Cerebellar nuclear complex (tissue), 1 donor: ENCODE measurements around the gene TCF3.
"Not testable (repeated sequence)": the region's sequence is repeated elsewhere in the genome, so short reads cannot be mapped to it uniquely, and the experiment has no call there.

ENCODE experiments used
- DNase-seq, 2 experiments: peaks; one replicate each; lab custom pipeline; 2025; lab: John Stamatoyannopoulos, UW

Gene TCF3

GRCh38 chr19:1650650-1651567 lies 1.5 kb downstream of the TCF3 start:
- DNase-seq: no peak

GRCh38 chr19:1649706-1650649 lies 2.4 kb downstream of the TCF3 start:
- no peak for DNase-seq

- DNase-seq: no peak
These were observed 3.4 kb downstream of the TCF3 start for GRCh38 chr19:1648920-1649541.

- no peak for DNase-seq
These were observed 4.0 kb downstream of the TCF3 start for GRCh38 chr19:1648459-1648849.

GRCh38 chr19:1647501-1648458 lies 4.6 kb downstream of the TCF3 start:
- DNase-seq: no peak

GRCh38 chr19:1646659-1647453 lies 5.6 kb downstream of the TCF3 start:
- no peak for DNase-seq

GRCh38 chr19:1646149-1646548 lies 6.3 kb downstream of the TCF3 start:
- DNase-seq: no peak

GRCh38 chr19:1645299-1645698 lies 7.1 kb downstream of the TCF3 start:
- no peak for DNase-seq

- DNase-seq: no peak
These were observed 8.3 kb downstream of the TCF3 start for GRCh38 chr19:1644070-1644469.

GRCh38 chr19:1640893-1641448 lies 11.4 kb downstream of the TCF3 start:
- DNase-seq: not testable (repeated sequence)

GRCh38 chr19:1636325-1637236 lies 15.8 kb downstream of the TCF3 start:
- DNase-seq: no peak

GRCh38 chr19:1634938-1635243 lies 17.5 kb downstream of the TCF3 start:
- no peak for DNase-seq

- DNase-seq: no peak
These were observed 18.0 kb downstream of the TCF3 start for GRCh38 chr19:1634242-1634937.

GRCh38 chr19:1633269-1633826 lies 19.1 kb downstream of the TCF3 start:
- no peak for DNase-seq

GRCh38 chr19:1632462-1633268 lies 19.8 kb downstream of the TCF3 start:
- DNase-seq: no peak

- no peak for DNase-seq
These were observed 20.8 kb downstream of the TCF3 start for GRCh38 chr19:1631557-1632100.

- no peak for DNase-seq
These were observed 21.6 kb downstream of the TCF3 start for GRCh38 chr19:1630811-1631210.
